T-helper 22 cell (primary cell): Measurements from ENCODE around the gene CSMD2.
"Not testable (repeated sequence)": the region's sequence is repeated elsewhere in the genome, so short reads cannot be mapped to it uniquely, and the experiment has no call there.

ENCODE experiments used
- DNase-seq: peaks from one replicate; pipeline ENCODE4 v3.0.0-alpha.2; 2020; ENCODE audit warnings: low read depth

The CSMD2 gene

DNA sequence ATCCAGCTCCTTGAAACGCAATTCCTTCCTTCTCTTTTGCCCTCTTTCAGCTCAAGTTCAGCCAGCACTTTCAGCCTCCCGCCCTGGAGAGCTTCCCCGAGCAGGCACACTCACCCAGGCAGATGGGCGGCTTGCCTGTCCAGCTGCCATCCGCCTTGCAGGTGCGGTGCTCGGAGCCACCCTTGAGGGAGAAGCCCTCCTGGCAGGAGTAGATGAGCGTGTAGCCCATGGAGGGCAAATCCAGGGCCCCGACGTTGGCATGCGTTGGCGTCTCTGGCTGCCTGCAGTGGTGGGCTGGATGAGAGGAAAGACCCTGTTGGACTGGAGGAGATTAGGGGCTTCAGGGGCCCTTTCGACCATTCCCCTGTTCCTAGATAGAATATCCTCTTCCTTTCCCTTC is 632.1 kb downstream of the CSMD2 start:
- no peak for DNase-seq

DNA sequence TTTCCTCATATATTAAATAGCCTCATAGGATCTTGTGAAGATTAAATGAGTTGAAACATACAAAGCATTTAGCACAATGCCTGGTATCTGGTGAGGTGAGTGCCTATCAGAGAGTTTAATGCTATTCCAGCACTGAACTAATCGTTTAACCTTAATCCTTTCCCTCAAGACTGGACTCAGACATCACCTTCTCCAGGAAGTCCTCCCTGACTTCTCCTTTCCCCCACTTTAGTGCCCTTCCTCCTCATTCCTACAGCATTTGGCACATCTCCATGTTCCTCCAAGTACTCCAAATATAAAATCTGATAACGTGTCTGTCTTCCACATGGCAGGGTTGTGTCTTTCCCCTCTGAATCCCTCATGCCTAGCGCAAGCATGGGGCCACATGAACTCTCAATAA is 632.8 kb downstream of the CSMD2 start:
- no peak for DNase-seq

DNA sequence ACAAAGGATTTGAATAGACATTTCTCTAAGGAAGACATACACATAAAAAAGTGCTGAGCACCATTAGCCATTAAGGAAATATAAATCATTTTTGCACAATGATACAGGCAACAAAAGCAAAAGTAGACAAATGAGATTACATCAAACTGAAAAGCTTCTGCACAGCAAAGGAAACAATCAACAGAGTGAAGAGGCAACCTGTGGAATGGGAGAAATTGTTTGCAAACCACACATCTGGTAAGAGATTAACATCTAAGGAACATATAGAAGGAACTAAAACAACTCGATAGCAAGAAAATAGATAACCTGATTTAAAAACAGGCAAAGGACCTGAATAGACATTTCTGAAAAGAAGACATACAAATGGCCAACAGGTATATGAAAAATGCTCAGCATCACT is 635.1 kb downstream of the CSMD2 start:
- no peak for DNase-seq

DNA sequence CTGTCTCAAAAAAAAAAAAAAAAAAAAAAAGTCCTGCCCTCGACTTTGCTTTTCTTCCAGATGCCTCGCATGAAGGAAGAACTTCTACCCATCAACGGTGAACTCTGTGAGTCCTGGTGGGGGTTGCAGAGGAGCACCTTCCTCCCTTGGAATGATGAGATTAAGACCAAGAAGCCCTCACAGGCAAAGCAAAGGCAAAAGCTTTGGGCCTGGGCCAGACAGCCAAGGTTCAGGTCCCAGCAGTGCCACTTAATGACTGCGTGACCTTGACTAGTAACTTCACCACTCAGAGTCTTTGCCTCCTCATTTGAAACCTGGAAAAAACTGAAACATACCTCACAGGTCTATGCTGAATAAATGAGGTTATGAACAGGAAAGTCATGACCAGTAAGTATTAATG is 637.1 kb downstream of the CSMD2 start:
- DNase-seq, result no peak

DNA sequence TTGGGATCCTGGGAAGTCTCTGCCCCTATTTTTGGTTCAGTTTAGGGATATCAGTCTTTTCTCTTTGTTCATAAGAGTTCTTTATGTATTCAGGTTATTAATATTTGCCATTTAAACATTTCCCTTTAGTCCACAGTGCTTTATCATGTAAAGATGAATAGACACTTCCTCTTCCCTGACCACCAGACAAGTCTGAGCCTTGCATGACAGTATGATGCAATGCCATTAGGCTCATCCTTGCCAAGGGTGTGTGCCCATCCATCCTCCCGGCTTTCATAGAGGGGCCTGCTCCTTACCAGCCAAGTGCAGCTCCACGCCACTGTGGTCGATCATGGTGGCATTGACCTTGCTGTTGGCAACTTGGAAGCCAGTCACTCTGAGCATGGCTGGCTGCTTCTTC is 640.4 kb downstream of the CSMD2 start:
- DNase-seq, result no peak

DNA sequence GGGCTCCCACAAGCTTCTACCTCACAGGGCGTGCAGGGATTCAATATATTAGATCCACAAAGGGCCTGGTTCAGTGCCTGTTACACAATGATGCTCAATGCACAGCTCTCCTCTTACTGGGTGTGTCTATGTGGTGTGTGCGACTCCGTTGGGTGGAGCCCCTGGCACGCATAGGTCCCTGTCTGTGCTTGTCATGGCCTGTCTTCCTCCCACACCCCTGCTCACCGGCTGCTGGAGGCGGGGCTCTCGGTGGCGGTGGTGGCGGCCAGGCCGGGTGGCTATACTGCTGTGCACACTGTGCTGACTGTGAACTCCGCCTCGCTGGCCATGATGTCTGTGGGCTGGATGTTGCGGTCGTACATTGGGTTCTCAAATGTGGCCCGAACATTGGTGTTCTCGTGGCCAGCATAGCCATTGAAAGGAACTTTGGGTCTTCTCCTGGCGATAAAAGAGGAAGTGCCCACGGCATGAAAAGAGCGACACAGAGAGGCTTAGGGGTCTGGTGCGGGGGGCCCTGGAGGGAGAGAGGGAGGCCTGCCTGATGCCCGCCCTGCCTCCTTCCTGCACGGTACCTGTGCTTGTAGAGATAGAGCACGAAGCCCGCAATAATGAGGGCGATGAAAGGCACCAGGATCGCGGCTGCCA is 645.7 kb downstream of the CSMD2 start:
- DNase-seq, result no peak

DNA sequence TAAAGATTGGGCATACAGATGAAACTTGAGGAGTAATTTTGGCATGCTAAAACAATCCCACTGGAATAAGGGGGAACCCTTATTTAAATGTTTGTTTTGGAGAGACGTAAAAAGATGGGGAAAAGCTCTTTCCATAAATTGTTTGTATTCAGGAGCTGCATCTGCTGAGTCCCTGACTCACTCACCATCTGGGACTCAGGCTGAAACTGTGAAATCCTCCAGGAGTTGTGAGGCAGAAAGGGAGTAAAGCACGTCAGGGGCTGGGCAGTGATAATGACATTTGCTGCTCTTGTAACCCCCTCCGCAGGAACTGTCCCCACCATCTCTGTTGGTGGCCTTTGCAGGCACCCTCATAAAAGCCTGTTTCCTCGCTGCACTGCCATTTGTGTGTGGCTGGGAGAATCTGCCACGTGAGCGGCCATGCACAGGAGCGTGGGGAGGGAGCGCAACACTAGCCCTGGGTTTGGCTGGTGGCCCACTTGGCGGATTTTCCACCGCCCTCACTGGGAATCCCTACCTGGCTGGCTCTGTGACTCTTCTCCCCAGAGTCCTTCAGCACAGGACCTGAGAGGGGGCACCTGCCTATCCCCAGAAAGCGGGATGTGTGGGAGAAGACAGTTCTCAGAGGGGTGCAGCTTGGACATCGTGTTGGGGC is 647.3 kb downstream of the CSMD2 start:
- no peak for DNase-seq

DNA sequence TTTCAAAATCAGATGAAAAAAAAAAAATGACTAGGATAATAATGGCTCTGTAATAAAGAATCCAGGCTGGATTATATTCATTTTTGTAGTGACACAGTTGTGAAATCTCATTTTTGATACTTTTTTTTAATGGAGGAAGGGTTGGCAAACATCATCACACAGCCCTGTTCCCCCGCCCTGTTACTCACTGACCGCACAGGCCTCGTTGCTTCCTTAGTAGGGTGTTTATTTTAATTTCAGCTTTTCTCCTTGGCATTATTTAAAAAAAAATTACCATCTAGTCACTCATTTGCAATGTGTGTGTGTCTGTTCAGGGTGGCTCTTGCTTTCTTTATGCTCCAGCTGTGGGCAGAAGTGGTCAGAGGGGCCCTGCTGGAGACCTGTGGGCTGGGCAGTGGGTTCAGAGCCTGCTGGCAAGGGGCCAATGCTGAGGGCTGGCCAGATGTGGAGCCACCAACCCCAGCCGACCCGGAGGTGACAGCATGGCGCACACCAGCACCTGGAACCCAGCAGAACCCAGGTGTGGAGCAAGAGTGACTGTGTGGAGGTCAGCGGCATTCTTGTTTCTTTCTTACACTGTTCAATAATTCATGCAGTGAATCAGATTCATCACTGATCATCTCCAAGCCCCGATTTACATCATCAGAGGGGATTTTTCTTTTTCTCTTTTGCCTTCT is 648.0 kb downstream of the CSMD2 start:
- DNase-seq, result no peak

DNA sequence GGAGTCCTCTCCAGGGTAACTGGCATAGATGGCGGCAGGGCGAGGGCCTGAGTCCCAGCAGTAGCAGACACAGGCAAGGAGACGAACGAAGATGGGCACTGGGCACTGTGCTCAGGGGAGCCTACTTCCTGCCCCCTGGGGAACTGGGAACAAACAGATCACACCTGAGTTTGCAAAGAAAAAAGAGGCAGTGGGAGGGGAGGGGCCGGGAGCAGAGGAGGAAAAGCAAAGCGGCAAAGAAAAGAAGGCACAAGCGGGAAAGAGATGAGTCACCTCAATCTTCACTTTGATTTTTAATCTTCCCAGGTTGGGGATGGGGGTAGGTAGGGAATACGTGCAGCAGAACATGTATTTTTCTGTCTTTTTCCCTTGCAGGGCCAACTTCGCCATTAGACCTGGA is 648.6 kb downstream of the CSMD2 start:
- DNase-seq, result no peak

DNA sequence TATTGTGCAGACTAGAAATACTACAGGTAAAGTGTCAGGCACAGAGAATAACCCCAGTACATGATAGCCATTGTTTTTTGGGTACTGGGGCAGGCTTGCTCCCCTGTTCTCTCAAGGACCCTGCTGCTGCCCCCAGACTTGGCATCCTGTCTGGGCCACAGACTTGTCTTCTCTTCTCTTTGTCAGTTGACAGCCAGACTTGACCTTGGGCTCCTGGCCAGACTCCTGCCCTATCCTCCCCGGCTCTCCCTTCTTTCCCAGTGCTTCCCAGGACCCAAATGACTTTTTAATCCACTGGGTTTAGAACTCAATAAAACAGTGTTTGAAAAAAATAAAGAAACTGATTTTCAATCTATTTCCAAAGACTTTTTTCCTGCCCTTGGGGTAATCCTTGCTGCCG is 649.4 kb downstream of the CSMD2 start:
- DNase-seq, result no peak

DNA sequence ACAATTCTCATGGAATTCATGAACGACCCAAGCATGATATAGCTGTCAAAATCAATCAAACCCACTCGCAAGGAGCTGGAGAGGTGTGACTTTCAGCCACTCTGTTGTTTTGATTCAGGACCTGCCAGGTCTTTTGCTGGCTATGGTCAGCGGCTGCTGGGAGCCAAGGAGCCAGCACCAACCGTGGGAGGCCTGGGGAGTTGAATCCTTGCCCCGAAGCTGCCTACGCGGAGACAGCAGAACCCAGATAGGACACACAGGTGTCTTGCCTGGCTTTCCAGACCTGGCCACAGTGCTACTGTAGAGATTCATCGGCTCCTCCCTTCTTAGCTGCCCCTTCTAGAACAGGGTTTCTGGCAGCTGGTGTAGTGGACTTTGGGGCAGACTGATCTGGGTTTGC is 649.9 kb downstream of the CSMD2 start:
- DNase-seq, result no peak

DNA sequence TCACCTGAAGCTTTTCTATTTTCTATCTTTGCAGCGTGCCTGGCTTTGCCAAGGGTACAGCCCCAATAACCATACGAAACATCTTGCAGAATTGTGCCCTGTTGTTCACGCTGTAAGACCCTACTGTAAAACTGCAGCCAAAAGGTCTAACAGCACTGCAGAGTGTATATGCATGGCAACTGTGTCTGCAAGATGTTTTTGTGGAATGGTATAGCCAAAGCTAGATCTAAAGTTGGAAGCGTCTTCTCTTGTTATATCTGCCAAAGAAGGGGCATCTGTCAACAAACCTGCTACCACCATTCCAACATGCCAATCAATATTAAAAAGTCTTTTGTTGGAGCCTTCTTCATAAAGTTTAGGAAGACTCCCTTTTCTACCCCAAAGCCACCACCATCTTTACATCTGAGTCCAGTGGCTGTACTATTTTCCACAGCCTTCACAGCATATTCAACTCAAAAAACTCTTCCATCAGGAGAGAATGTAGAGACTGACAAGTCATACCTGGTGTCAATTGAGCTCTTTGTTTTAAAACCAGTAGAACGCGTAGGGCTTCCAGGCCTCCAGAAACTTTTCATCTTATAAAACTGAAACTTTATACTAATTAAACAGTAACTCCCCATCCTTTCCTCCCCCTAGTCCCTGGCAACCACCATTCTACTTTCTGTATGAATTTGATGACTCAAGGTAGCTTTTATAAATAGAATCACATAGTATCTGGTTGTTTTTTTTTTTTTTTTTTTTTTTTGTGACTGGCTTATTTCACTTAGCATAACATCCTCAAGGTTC is 652.6 kb downstream of the CSMD2 start:
- DNase-seq, result no peak

DNA sequence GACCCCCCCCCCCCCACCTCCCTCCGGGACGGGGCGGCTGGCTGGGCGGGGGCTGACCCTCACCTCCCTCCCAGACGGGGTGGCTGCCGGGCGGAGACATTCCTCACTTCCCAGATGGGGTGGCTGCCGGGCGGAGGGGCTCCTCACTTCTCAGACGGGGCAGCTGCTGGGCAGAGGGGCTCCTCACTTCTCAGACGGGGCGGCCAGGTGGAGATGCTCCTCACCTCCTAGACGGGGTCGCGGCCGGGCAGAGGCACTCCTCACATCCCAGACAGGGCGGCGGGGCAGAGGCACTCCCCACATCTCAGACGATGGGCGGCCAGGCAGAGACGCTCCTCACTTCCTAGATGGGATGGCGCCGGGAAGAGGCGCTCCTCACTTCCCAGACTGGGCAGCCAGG is 655.8 kb downstream of the CSMD2 start:
- not testable (repeated sequence) for DNase-seq

DNA sequence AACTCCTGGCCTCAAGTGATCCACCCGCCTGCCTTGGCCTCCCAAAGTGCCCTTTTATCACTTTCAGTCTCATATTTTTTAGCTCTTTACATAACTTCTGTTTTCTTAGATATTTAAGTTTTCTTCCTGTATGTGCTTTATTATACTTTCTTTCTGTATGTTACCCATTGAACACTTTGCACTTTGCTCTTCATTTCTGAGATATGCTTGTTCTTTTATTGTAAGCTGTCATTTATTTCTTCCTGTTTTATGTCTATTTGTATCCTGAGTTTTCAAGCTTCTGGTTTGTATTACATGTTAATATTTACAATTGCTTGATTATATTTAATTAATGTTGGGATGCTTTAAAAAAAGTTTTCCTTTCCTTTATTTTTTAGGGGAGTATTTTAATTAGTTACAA is 656.9 kb downstream of the CSMD2 start:
- no peak for DNase-seq

DNA sequence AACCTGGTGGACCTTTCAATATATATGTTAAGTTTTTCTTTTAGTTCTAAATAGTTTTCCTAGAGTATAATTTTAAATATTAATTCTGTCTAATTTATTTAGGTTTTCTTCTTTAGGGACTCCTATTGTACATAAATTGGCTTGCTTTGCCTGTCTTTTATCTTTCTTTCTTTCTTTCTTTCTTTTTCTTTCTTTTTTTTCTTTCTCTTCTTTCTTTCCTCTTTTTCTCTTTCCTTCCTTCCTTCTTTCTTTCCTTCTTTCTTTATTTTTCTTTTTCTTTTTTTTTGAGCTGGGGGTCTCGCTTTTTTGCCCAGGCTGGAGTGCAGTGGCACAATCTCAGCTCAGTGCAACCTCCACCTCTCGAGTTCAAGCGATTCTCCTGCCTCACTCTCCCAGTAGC is 657.4 kb downstream of the CSMD2 start:
- DNase-seq, result no peak

DNA sequence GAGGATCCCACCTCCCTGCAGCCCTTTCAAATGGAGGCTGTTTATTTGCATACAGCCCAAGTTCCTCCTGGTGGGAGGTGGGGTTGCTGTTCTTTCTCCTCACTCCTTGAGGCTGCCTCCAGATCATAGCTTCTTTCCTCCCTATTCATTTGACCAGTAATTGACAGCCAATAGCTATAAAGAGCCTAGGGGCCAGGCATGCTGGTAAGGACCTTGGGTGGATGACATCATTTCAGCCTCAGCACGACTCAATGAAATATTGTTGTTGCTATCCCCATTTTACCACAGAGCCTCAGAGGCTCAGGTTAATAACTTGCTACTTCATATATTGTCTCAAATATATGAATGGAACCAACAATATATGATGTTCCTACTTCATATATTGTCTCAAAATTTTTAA is 661.5 kb downstream of the CSMD2 start:
- DNase-seq, result no peak

DNA sequence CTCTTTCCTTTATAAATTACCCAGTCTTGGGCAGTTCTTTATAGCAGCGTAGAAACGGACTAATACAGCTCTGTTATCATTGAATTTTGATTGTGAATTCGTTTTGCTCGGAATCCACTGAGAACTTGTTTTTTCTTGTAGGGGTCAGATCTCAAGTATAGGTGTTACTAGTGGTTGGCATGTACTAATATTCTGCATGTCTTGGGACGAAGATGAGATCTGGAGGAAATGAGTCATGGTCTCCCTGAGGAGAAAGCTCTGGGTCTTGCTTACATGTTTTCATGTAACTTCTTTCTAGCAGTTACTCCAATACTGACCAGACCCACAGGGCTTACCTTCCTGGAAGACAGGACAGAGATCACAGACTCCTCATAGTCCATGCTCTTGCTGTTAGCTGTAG is 662.3 kb downstream of the CSMD2 start:
- DNase-seq, result no peak

DNA sequence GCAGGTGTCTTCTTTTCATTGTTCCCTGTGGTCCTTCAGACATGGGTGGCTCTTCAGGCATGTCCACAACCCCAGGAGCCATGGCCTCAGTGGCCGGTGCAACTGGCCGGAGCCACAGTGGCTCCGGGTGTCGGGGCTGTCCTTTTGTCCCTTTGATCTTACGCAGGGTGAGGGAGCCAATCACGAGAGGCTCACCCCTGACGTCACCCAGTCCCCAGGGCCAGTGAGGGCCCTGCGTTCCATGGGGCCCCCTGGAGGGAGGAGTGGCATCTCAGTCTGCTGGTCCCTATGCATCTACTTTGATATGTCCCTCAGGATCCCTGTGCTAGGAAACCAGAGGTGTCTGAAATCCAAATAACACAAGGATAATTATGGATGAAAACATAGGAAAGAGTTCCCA is 663.3 kb downstream of the CSMD2 start:
- DNase-seq, result no peak

DNA sequence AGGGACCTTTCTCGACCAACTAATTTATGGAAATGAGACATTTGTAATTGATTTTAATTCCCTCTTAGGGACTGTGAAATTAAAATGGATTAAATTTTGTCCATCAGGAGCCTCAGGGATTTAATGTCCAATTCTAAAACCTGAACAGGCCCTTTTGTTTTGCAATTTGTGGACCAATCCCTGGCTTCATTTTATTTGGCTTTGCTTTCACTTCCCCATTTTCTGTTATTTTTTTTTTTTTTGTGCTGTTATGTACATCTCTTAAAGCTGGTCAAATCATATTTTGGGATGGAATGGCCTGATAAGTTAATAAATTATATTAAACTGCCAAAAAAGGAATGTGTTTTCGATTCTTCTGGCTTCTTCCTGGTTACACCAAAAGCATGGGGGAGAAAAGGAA is 663.7 kb downstream of the CSMD2 start:
- no peak for DNase-seq

DNA sequence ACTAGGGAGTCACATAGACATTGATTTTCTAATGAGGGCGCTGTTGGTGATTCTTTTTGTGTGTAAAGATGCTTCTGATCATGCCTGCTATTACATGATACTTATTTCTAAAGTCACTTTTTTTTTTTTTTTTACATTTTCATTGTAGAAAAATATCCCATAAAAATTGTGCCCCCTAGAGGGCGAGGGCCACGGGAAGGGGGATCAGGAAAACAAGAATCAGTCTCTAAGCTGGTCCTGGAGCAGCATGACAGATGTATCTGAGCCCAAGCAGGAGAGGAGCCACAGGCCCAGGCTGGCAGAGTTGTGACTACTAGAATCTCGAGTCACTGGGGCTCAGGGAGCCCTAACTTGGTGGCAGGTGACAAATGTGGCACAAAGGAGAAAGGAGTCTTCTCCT is 664.5 kb downstream of the CSMD2 start:
- DNase-seq, result no peak

DNA sequence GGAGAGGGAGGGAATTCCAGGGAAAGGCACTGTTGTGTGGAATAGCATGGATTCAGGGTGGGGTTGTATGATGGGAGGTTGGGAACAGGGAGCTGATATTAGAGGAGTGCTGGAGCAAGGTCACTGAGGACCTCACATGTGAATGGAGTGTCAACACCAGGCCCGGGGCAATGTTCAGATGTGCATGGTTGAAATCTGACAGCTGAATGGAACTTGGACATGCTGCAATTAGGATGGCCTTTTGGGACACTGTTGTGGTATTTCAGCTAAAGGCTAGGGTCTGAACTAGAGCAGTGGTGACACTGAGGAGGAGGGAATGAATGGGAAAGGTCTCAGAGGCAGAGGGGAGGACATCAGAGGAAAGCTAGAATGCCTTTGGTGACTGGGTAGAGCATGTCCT is 667.6 kb downstream of the CSMD2 start:
- DNase-seq, result no peak

DNA sequence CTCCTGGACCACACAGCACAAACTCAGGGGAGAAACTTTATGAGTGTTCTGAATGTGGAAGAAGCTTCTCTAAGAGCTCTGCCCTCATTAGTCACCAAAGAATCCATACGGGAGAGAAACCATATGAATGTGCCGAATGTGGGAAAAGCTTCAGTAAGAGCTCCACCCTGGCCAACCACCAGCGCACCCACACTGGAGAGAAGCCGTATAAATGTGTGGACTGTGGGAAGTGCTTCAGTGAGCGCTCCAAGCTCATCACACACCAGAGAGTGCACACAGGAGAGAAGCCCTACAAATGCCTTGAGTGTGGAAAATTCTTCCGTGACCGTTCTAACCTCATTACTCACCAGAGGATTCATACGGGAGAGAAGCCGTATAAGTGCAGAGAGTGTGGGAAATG is 670.1 kb downstream of the CSMD2 start:
- DNase-seq, result no peak

DNA sequence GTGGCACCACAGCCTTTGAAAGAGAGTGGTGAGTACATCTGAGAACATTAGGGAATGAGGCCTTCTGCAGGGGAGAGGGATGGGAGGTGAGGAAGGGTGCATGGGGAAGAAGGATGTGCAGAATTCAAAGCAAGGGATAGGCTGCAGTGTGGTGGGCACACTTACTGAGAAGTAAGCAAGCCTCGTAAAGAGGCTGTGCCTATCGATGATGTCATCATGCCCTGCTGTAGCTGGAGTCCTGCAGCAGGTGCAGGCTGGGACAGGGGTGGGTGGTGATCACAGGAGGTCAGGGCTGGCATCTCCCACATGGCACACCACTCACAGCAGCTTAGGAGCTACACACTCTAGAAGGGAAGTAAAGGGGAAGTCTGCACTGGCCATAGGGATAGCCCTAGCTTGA is 676.4 kb downstream of the CSMD2 start:
- no peak for DNase-seq
